H1 (cell line): ENCODE data around the gene G6PC3. TPM values are rescaled to one million over a fixed set of nuclear protein-coding genes. Genes with fewer than 3 reads are reported as not detected.

Source experiments
- CTCF ChIA-PET: fragments of 300-600 bp; sonication (Branson Sonifier 250); formaldehyde crosslinking; loops from one replicate; lab custom pipeline; 2021; ENCODE audit not compliant: partially characterized antibody; lab: Charles Lee
- POLR2A ChIA-PET: fragments of 300-600 bp; sonication (Branson Sonifier 250); formaldehyde crosslinking; loops from one replicate; lab custom pipeline; 2021; ENCODE audit warnings: inconsistent platforms; ENCODE audit not compliant: partially characterized antibody; lab: Charles Lee
- DNase-seq, 2 experiments: peaks; one replicate each; pipeline versions ENCODE4 v3.0.0 to v3.0.0-alpha.2; 2010 to 2022; ENCODE audit warnings: low spot score in 2 of 2, low read depth in 1 of 2, mixed read lengths in 1 of 2
- FAIRE-seq: peaks from 2 replicates; lab custom pipeline; 2011; peaks lifted over from hg19 to GRCh38; lab: Jason Lieb, UNC
- H2AFZ ChIP-seq: 2 replicates; pipeline ENCODE4 v1.8.1; 2012; ENCODE audit warnings: low read length, inconsistent platforms
- H2AK5ac ChIP-seq: 2 replicates; pipeline ENCODE4 v1.6.1; 2013; ENCODE audit warnings: low read depth, low read length
- H2BK120ac ChIP-seq: replicated peaks from 2 replicates; pipeline ENCODE3; 2013; ENCODE audit warnings: low read depth, low read length, inconsistent platforms
- H2BK12ac ChIP-seq: 2 replicates; pipeline ENCODE4 v1.6.1; 2013; ENCODE audit warnings: low read depth, low read length
- H2BK15ac ChIP-seq: 2 replicates; pipeline ENCODE4 v1.6.1; 2013; ENCODE audit warnings: low read length
- H2BK20ac ChIP-seq: 2 replicates; pipeline ENCODE4 v1.6.1; 2013; ENCODE audit warnings: low read length
- H2BK5ac ChIP-seq: 2 replicates; pipeline ENCODE4 v1.6.1; 2013; ENCODE audit warnings: low read depth, low read length
- H3K14ac ChIP-seq: 2 replicates; pipeline ENCODE4 v1.6.1; 2013; ENCODE audit warnings: inconsistent platforms; ENCODE audit not compliant: insufficient read length
- H3K18ac ChIP-seq: 2 replicates; pipeline ENCODE4 v1.6.1; 2013; ENCODE audit warnings: low read length; ENCODE audit errors: extremely low read depth
- H3K23ac ChIP-seq: 2 replicates; pipeline ENCODE4 v1.6.1; 2013; ENCODE audit warnings: inconsistent platforms; ENCODE audit not compliant: insufficient read length
- H3K23me2 ChIP-seq: 2 replicates; pipeline ENCODE4 v1.6.1; 2013; ENCODE audit warnings: low read depth, low read length
- H3K27ac ChIP-seq: 2 replicates; pipeline ENCODE4 v1.6.1; 2011; ENCODE audit warnings: low read depth, low read length, inconsistent platforms
- H3K27me3 ChIP-seq, 4 experiments: replicated peaks in 1 of 4; 1 replicate in 1 of 4; 2 replicates in 3 of 4; pipeline versions ENCODE4 v1.6.1 to v1.8.1; 2011 to 2013; ENCODE audit warnings: low read length in 3 of 4, mild to moderate bottlenecking in 3 of 4, inconsistent platforms in 2 of 4, mixed read lengths in 2 of 4, moderate library complexity in 1 of 4; ENCODE audit not compliant: control insufficient read depth in 3 of 4, insufficient read depth in 3 of 4; ENCODE audit errors: extremely low read depth in 1 of 4
- H3K36me3 ChIP-seq, 4 experiments: 2 replicates each; pipeline versions ENCODE4 v1.6.1 to v1.8.1; 2011 to 2013; ENCODE audit warnings: mild to moderate bottlenecking in 4 of 4, low read length in 3 of 4, moderate library complexity in 2 of 4, control low read depth in 1 of 4, inconsistent platforms in 1 of 4; ENCODE audit not compliant: insufficient read depth in 4 of 4, control insufficient read depth in 2 of 4
- H3K4ac ChIP-seq: replicated peaks from 2 replicates; pipeline ENCODE3; 2013; ENCODE audit warnings: low read length, low read depth, mixed read lengths, inconsistent platforms; ENCODE audit not compliant: insufficient read length
- H3K4me1 ChIP-seq, 4 experiments: replicated peaks in 1 of 4; 1 replicate in 1 of 4; 2 replicates in 3 of 4; pipeline versions ENCODE4 v1.6.1 to v1.8.1; 2011 to 2013; ENCODE audit warnings: low read length in 3 of 4, inconsistent platforms in 2 of 4, mixed read lengths in 1 of 4; ENCODE audit not compliant: insufficient read depth in 4 of 4, control insufficient read depth in 3 of 4
- H3K4me2 ChIP-seq, 2 experiments: 2 replicates each; pipeline versions ENCODE4 v1.6.1 to v1.8.1; 2011 to 2013; ENCODE audit warnings: low read depth in 2 of 2, low read length in 2 of 2, control low read depth in 1 of 2, inconsistent platforms in 1 of 2, mild to moderate bottlenecking in 1 of 2; ENCODE audit not compliant: insufficient read depth in 1 of 2
- H3K4me3 ChIP-seq, 4 experiments: fragments of 200-600, 300-600 bp in 1 of 4; sonication (generic), shearing (Covaris generic), sonication (Bioruptor Twin) in 1 of 4; 2 replicates each; pipeline versions ENCODE4 v1.5.1 to v1.8.1; 2011 to 2016; ENCODE audit warnings: low read length in 4 of 4, low read depth in 3 of 4, control low read depth in 2 of 4, inconsistent platforms in 2 of 4, mild to moderate bottlenecking in 2 of 4, mixed read lengths in 1 of 4, moderate library complexity in 1 of 4; ENCODE audit not compliant: insufficient read depth in 2 of 4; ENCODE audit errors: extremely low read depth in 1 of 4
- H3K56ac ChIP-seq: replicated peaks from 2 replicates; pipeline ENCODE3; 2013; ENCODE audit warnings: low read depth, mild to moderate bottlenecking, mixed read lengths, low read length, inconsistent platforms; ENCODE audit not compliant: insufficient read length
- H3K79me1 ChIP-seq: 2 replicates; pipeline ENCODE4 v1.6.1; 2013; ENCODE audit warnings: low read depth, low read length, control low read depth
- H3K79me2 ChIP-seq, 2 experiments: 2 replicates each; pipeline versions ENCODE4 v1.6.1 to v1.8.1; 2012 to 2013; ENCODE audit warnings: low read length in 2 of 2, mild to moderate bottlenecking in 2 of 2, inconsistent platforms in 1 of 2; ENCODE audit not compliant: insufficient read depth in 2 of 2, control insufficient read depth in 1 of 2
- H3K9ac ChIP-seq, 4 experiments: replicated peaks in 1 of 4; 1 replicate in 1 of 4; 2 replicates in 3 of 4; pipeline versions ENCODE4 v1.6.1 to v1.8.1; 2011 to 2013; ENCODE audit warnings: low read depth in 3 of 4, low read length in 3 of 4, control low read depth in 2 of 4, mild to moderate bottlenecking in 2 of 4, moderate library complexity in 2 of 4, inconsistent platforms in 1 of 4; ENCODE audit errors: extremely low read depth in 1 of 4
- H3K9me3 ChIP-seq, 2 experiments: 2 replicates each; pipeline versions ENCODE4 v1.6.1 to v1.8.1; 2012 to 2013; ENCODE audit warnings: mild to moderate bottlenecking in 2 of 2, moderate library complexity in 2 of 2, control low read depth in 1 of 2, inconsistent platforms in 1 of 2, low read depth in 1 of 2, low read length in 1 of 2, mixed read lengths in 1 of 2; ENCODE audit not compliant: insufficient read depth in 2 of 2
- H4K20me1 ChIP-seq, 2 experiments: replicated peaks in 1 of 2; 2 replicates each; pipeline versions ENCODE3 to v1.8.1; 2011 to 2013; ENCODE audit warnings: inconsistent platforms in 2 of 2, low read length in 2 of 2, mild to moderate bottlenecking in 1 of 2; ENCODE audit not compliant: insufficient read depth in 2 of 2, control insufficient read depth in 1 of 2
- H4K5ac ChIP-seq: 2 replicates; pipeline ENCODE4 v1.6.1; 2013; ENCODE audit warnings: low read length, low read depth, mixed read lengths, inconsistent platforms; ENCODE audit not compliant: insufficient read length
- H4K8ac ChIP-seq: 2 replicates; pipeline ENCODE4 v1.8.0; 2013; ENCODE audit warnings: mild to moderate bottlenecking, moderate library complexity, low read length, inconsistent platforms; ENCODE audit not compliant: insufficient read depth; ENCODE audit errors: extremely low read depth
- H4K91ac ChIP-seq: replicated peaks from 2 replicates; pipeline ENCODE3; 2013; ENCODE audit warnings: low read length, mixed read lengths, inconsistent platforms; ENCODE audit not compliant: insufficient read length
- CHD1 ChIP-seq: IDR thresholded peaks from 2 replicates; pipeline ENCODE4 v1.6.1; 2012; ENCODE audit warnings: low read depth, low read length, improper control_type of control experiment
- CTCF ChIP-seq, 3 experiments: IDR thresholded peaks; 1 replicate in 2 of 3; 2 replicates in 1 of 3; pipeline versions ENCODE4 v1.5.1 to v1.6.1; 2011; ENCODE audit warnings: low read length in 3 of 3, mild to moderate bottlenecking in 3 of 3, inconsistent platforms in 2 of 3, low read depth in 1 of 3, moderate library complexity in 1 of 3; ENCODE audit not compliant: insufficient read depth in 1 of 3; ENCODE audit errors: control extremely low read depth in 1 of 3
- HDAC2 ChIP-seq, 2 experiments: fragments of 300-600 bp in 1 of 2; sonication (generic) in 1 of 2; IDR thresholded peaks; 2 replicates each; pipeline ENCODE4 v1.6.1; 2011 to 2012; ENCODE audit warnings: low read depth in 2 of 2, low read length in 2 of 2, mild to moderate bottlenecking in 2 of 2, moderate library complexity in 2 of 2, borderline replicate concordance in 1 of 2, inconsistent platforms in 1 of 2
- KDM1A ChIP-seq: fragments of 200-600, 300-600 bp; sonication (generic); IDR thresholded peaks from 2 replicates; pipeline ENCODE4 v1.7.1; 2016; ENCODE audit warnings: mild to moderate bottlenecking, low read length, borderline replicate concordance
- SIRT6 ChIP-seq: IDR thresholded peaks from one replicate; pipeline ENCODE4 v1.7.1; 2012; ENCODE audit warnings: low read length, inconsistent platforms
- SP4 ChIP-seq: IDR thresholded peaks from 2 replicates; pipeline ENCODE4 v1.6.1; 2012; ENCODE audit warnings: low read length, inconsistent platforms
- WGBS, 2 experiments: shearing (Covaris generic) in 1 of 2; methylation state at CpG; one replicate each; pipeline versions ENCODE4 v1.1.6 to v1.1.7; 2013 to 2015; ENCODE audit warnings: low lambda C conversion rate in 2 of 2, mixed read lengths in 2 of 2, inconsistent platforms in 1 of 2, low coverage in 1 of 2, missing lambda C conversion rate in 1 of 2; ENCODE audit not compliant: insufficient replicate concordance in 2 of 2, insufficient coverage in 1 of 2, insufficient read length in 1 of 2; ENCODE audit errors: extremely low coverage in 1 of 2, missing lambda C conversion rate in 1 of 2; 5-methylcytosine and 5-hydroxymethylcytosine counted together
- polyA plus RNA-seq, 7 experiments: library from polyadenylated mRNA; depleted of rRNA in 3 of 7; stranded (reverse) in 5 of 7; unstranded in 2 of 7; fragments of >200 nt in 5 of 7; fragments of 200-250 nt in 2 of 7; gene quantifications; 1 replicate in 5 of 7; 2 replicates in 1 of 7; 4 replicates in 1 of 7; pipeline versions ENCODE4 v1.2.1 to v1.2.3, GENCODE V29; 2011 to 2013; ENCODE audit warnings: missing spikeins in 2 of 7, mixed read lengths in 2 of 7
- total RNA-seq: library from RNA; stranded (reverse); fragmentation: NEBNext Ultra II Directional; extraction: Animal tissue kit (Norgen Biotek cat#: 25700); gene quantifications from 2 replicates; pipeline ENCODE4 v1.2.1, GENCODE V29; 2021

G6PC3 gene
- total and polyA plus RNA-seq, 2 of the 8 experiments (the other 6 are each of a cell fraction or from before 2014, with no cell fraction given) = 104 to 343 TPM

GRCh38 chr17:44115585-44116415 is 45.3 kb downstream of the G6PC3 start:
- no peaks in the 10 kb centered on the region for H3K9me3 ChIP-seq
- no peak overlapping the region; the same call in 1 of the 2 replicates for H3K18ac ChIP-seq
- H3K23me2 ChIP-seq = no peaks in the 10 kb centered on the region
- H4K20me1 ChIP-seq = peaks cover 4 to 19% of the 10 kb centered on the region in 2 experiments
- H2BK5ac ChIP-seq = 0 out of 2 replicates have a peak overlapping the region, but pooled peaks have one; percentile 19
- H3K27me3 ChIP-seq = no peaks in the 10 kb centered on the region; a peak in 1 of 7 replicates
- WGBS, 2 experiments = 59% methylated on average over 11 of the region's 11 CpGs; no CpG with 5 or more reads in 1 of the 2 experiments
- no peak overlapping the region for H3K9ac ChIP-seq
- H3K4me1 ChIP-seq = peaks cover 8 to 32% (median 24%) of the 10 kb centered on the region in 4 experiments
- H3K23ac ChIP-seq = no peak overlapping the region
- no peaks in the 10 kb centered on the region; a peak in 2 of 8 replicates for H3K36me3 ChIP-seq
- no peak overlapping the region for H3K56ac ChIP-seq
- H3K4ac ChIP-seq = no peak overlapping the region
- no peak overlapping the region for H4K8ac ChIP-seq
- ChIA-PET POLR2A (interaction anchor here (0.6 to 2.9 kb wide), 6 partner anchors 8 to 56 kb away, joined by 3 to 15 read pairs (median 5); partner anchors contain the start of genes HDAC5 and LSM12), CTCF (interaction anchor here (0.5 to 20.6 kb wide), 41 partner anchors 8 to 1059 kb away, joined by 3 to 638 read pairs (median 5); partner anchors contain the start of genes ASB16, HDAC5, LSM12 and PPY)
- peaks cover 38% of the 10 kb centered on the region for H3K79me1 ChIP-seq
- peak in 1 of 2 experiments; percentile 84 for DNase-seq
- H2BK12ac ChIP-seq = no peak overlapping the region; the same call in 1 of the 2 replicates
- H2BK20ac ChIP-seq = 0 out of 2 replicates have a peak overlapping the region, but pooled peaks have one; percentile 7
- no peak overlapping the region for H4K5ac ChIP-seq
- H2AK5ac ChIP-seq = no peak overlapping the region
- no peak overlapping the region for H3K4me2 ChIP-seq
- H3K4me3 ChIP-seq = no peak overlapping the region
- H2BK15ac ChIP-seq = no peak overlapping the region; the same call in 1 of the 2 replicates
- H2AFZ ChIP-seq = no peak overlapping the region
- H3K79me2 ChIP-seq = peaks cover 0 to 66% of the 10 kb centered on the region in 2 experiments; a peak in 2 of 4 replicates
- H4K91ac ChIP-seq = no peak overlapping the region
- H3K27ac ChIP-seq = no peak overlapping the region
- H2BK120ac ChIP-seq = no peak overlapping the region
- H3K14ac ChIP-seq = no peak overlapping the region
- no peak for FAIRE-seq
- TF ChIP-seq KDM1A = no peak
- peak; percentile 72 to 89 (median 78) for TF ChIP-seq CTCF (IDR thresholded peaks at IDR 0.05; ENCODE audit: control extremely low read depth in 1 of 3, insufficient read depth in 1 of 3, low read depth in 1 of 3, low read length in 3 of 3)
- TF ChIP-seq SP4 = 0 out of 2 replicates have a peak, but pooled peaks have one; percentile 28
- TF ChIP-seq SIRT6 = no peak
- peak in 1 of 2 experiments; percentile 92; a peak in 2 of 4 replicates for TF ChIP-seq HDAC2 (IDR thresholded peaks at IDR 0.05; ENCODE audit: borderline replicate concordance in 1 of 2, low read depth in 2 of 2, low read length in 2 of 2)
- no peak for TF ChIP-seq CHD1
